ENCODE results near the gene GNAT2.

Gene GNAT2

DNA sequence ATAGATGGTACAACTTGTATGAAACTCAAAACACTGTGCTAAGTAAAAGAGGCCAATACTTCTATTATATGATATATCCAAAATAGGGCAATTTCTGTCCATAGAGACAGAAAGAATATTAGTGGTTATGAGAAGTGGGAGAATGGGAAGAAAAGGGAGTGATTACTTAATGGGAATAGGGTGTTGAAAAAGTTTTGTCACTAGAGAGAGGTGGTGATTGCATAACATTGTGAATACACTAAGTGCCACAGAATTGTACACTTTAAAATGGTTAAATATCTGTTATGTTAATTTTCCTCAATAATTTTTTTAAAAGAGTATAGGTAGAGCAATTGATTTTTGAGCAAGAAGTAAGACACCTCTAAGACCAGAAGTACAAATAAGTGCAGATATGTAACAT, 29.7 kb downstream of the GNAT2 start:
- no peak for DNase-seq (ENCODE audit: extremely low read depth, insufficient read length)
- H3K4me3 ChIP-seq (replicated peaks; ENCODE audit: low read depth, low read length): no peak overlapping the region
- H3K27me3 ChIP-seq (replicated peaks; ENCODE audit: control insufficient read depth, insufficient read depth, low read length): no peaks in the 10 kb centered on the region
- TF ChIP-seq, protein P1, sequence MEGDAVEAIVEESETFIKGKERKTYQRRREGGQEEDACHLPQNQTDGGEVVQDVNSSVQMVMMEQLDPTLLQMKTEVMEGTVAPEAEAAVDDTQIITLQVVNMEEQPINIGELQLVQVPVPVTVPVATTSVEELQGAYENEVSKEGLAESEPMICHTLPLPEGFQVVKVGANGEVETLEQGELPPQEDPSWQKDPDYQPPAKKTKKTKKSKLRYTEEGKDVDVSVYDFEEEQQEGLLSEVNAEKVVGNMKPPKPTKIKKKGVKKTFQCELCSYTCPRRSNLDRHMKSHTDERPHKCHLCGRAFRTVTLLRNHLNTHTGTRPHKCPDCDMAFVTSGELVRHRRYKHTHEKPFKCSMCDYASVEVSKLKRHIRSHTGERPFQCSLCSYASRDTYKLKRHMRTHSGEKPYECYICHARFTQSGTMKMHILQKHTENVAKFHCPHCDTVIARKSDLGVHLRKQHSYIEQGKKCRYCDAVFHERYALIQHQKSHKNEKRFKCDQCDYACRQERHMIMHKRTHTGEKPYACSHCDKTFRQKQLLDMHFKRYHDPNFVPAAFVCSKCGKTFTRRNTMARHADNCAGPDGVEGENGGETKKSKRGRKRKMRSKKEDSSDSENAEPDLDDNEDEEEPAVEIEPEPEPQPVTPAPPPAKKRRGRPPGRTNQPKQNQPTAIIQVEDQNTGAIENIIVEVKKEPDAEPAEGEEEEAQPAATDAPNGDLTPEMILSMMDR (IDR thresholded peaks at IDR 0.05; ENCODE audit: insufficient read depth, low read length, poor library complexity, severe bottlenecking): no peak
- peaks cover 5% of the 10 kb centered on the region for H3K36me3 ChIP-seq (ENCODE audit: control insufficient read depth, insufficient read depth, low read length)

DNA sequence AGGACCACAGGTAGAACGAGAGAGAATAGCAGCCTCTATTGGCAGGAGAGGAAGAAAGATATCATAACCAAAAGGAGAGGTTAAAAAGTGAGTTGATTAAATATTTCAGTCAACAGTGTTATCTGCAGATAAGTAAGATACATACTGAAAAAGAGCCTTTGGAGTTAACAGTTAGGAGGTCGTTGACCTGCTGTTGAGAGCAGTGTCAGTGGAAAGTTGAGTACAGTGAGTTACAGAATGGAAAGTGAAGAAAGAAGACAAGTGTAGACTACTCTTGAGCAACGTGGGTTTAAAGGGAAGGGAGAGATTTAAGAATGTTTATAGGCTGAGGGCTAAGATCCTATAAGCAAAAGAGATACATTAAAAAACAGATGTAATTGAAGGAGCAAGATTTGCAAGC, 30.2 kb downstream of the GNAT2 start:
- Histone ChIP-seq H3K27me3 (replicated peaks; ENCODE audit: control insufficient read depth, insufficient read depth, low read length) (no peaks in the 10 kb centered on the region), H3K4me3 (replicated peaks; ENCODE audit: low read depth, low read length) (no peak overlapping the region), H3K36me3 (ENCODE audit: control insufficient read depth, insufficient read depth, low read length) (peaks cover 5% of the 10 kb centered on the region)
- TF ChIP-seq, protein P1 (IDR thresholded peaks at IDR 0.05; ENCODE audit: insufficient read depth, low read length, poor library complexity, severe bottlenecking): no peak
- no peak for DNase-seq (ENCODE audit: extremely low read depth, insufficient read length)

DNA sequence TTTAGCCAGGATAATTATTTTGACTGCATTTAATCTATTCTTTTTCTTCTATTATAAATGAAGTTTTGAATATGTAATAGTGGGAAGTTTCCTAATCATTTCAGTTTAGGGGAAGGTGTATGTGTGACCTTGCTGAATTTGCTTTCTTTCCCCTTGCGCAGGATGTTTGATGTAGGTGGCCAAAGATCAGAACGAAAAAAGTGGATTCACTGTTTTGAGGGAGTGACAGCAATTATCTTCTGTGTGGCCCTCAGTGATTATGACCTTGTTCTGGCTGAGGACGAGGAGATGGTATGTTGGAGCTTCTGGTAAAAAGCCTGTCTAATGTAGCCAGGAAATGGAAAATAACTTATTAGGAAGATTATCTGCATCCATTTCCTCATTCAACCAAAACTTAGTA, 33.4 kb downstream of the GNAT2 start:
- H3K36me3 ChIP-seq (ENCODE audit: control insufficient read depth, insufficient read depth, low read length): peaks cover 4% of the 10 kb centered on the region
- DNase-seq (ENCODE audit: extremely low read depth, insufficient read length): no peak
- H3K27me3 ChIP-seq (replicated peaks; ENCODE audit: control insufficient read depth, insufficient read depth, low read length): no peaks in the 10 kb centered on the region
- TF ChIP-seq, protein P1 (IDR thresholded peaks at IDR 0.05; ENCODE audit: insufficient read depth, low read length, poor library complexity, severe bottlenecking): no peak
- H3K4me3 ChIP-seq (replicated peaks; ENCODE audit: low read depth, low read length): no peak overlapping the region

DNA sequence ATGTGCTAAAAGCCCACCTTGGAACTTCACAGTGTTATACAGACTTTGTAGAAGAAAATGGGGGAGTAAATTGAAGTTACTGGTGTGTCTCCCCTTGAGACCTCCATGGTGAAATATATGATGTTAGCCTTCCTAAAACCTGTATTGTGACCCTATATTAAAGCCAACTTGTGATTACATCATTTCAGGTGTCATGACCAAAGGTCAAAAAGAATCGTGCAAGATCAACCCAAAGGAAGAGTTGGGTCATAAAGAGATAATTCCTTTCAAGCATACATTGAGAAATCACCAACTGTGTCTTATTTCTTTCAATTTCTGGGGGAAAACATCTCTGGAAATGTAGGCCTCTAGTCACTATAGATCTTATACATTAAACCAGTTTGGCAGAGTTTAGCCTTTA, 34.6 kb downstream of the GNAT2 start:
- no peak for DNase-seq (ENCODE audit: extremely low read depth, insufficient read length)
- Histone ChIP-seq H3K36me3 (ENCODE audit: control insufficient read depth, insufficient read depth, low read length) (peaks cover 4% of the 10 kb centered on the region), H3K27me3 (replicated peaks; ENCODE audit: control insufficient read depth, insufficient read depth, low read length) (no peaks in the 10 kb centered on the region), H3K4me3 (replicated peaks; ENCODE audit: low read depth, low read length) (no peak overlapping the region)
- TF ChIP-seq, protein P1 (IDR thresholded peaks at IDR 0.05; ENCODE audit: insufficient read depth, low read length, poor library complexity, severe bottlenecking): no peak

DNA sequence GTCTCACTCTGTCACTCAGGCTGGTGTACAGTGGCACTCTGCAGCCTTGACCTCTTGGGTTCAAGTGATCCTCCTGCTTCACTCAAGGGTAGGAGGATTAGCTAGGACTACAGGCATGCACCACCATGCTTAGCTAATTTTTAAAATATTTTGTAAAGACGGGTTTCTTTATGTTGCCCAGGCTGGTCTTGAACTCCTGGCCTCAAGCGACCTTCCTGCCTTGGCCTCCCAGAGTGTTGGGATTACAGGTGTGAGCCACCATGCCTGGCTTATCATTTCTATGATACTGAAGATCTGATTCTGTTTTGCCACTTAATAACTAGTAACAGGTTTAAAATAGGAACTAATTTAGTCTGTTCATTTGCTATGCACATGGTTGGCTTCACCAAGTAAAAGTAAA, 37.4 kb downstream of the GNAT2 start:
- TF ChIP-seq, protein P1 (IDR thresholded peaks at IDR 0.05; ENCODE audit: insufficient read depth, low read length, poor library complexity, severe bottlenecking): no peak
- peaks cover 4% of the 10 kb centered on the region for H3K36me3 ChIP-seq (ENCODE audit: control insufficient read depth, insufficient read depth, low read length)

DNA sequence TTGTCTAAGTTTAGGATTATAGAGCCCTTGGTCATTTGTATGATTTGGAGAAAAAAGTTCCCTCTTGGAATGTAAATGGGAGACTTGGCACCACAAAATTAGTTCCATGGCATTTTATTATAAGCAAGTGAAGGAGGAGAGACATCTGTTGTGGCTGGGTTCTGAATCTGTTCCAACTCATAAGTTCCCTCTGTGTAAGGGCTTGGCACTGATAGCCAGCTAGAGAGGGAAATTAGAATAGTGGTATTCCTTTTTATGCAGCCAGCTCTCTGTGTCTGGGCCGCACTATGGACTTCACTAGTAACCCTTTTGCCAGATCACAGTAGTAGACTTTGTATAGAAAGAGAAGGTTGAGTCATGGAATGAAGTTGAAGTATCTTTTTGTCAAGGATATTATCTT, 39.9 kb downstream of the GNAT2 start:
- no peaks in the 10 kb centered on the region for H3K27me3 ChIP-seq (replicated peaks; ENCODE audit: control insufficient read depth, insufficient read depth, low read length)
- H3K36me3 ChIP-seq (ENCODE audit: control insufficient read depth, insufficient read depth, low read length): peaks cover 1% of the 10 kb centered on the region; the same call in 1 of the 2 replicates
- DNase-seq (ENCODE audit: extremely low read depth, insufficient read length): no peak
- TF ChIP-seq, protein P1 (IDR thresholded peaks at IDR 0.05; ENCODE audit: insufficient read depth, low read length, poor library complexity, severe bottlenecking): no peak
- no peak overlapping the region for H3K4me3 ChIP-seq (replicated peaks; ENCODE audit: low read depth, low read length)

More for the DNA sequence above, 37.4 kb downstream of the GNAT2 start:
- DNase-seq (ENCODE audit: extremely low read depth, insufficient read length): no peak
- Histone ChIP-seq H3K27me3 (replicated peaks; ENCODE audit: control insufficient read depth, insufficient read depth, low read length) (no peaks in the 10 kb centered on the region), H3K4me3 (replicated peaks; ENCODE audit: low read depth, low read length) (no peak overlapping the region)
